Keratinocyte (primary cell): ENCODE data around the gene LRP11. TPM values are rescaled to one million over a fixed set of nuclear protein-coding genes. Genes with fewer than 3 reads are reported as not detected.

Experiments
- DNase-seq: peaks from one replicate; pipeline ENCODE4 v3.0.0-alpha.2; 2011; ENCODE audit warnings: low read depth, missing footprints, low spot score
- FAIRE-seq: peaks from 2 replicates; lab custom pipeline; 2011; peaks lifted over from hg19 to GRCh38; lab: Jason Lieb, UNC
- H2AFZ ChIP-seq: 2 replicates; pipeline ENCODE4 v1.6.0; 2012; ENCODE audit warnings: low read length, control low read depth, inconsistent platforms; ENCODE audit not compliant: control insufficient read depth
- H3K27ac ChIP-seq: 2 replicates; pipeline ENCODE4 v1.5.1; 2011; ENCODE audit warnings: low read length; ENCODE audit not compliant: control insufficient read depth, insufficient read depth
- H3K27me3 ChIP-seq: 3 replicates; pipeline ENCODE4 v1.6.0; 2011; ENCODE audit warnings: low read length; ENCODE audit not compliant: control insufficient read depth, insufficient read depth; ENCODE audit errors: extremely low read depth
- H3K36me3 ChIP-seq, 2 experiments: 2 replicates in 1 of 2; 3 replicates in 1 of 2; pipeline ENCODE4 v1.5.1; 2011; ENCODE audit warnings: low read length in 2 of 2, mild to moderate bottlenecking in 1 of 2; ENCODE audit not compliant: control insufficient read depth in 2 of 2, insufficient read depth in 2 of 2; ENCODE audit errors: extremely low read depth in 1 of 2
- H3K4me1 ChIP-seq: 3 replicates; pipeline ENCODE4 v1.5.1; 2011; ENCODE audit warnings: low read length; ENCODE audit not compliant: control insufficient read depth, insufficient read depth; ENCODE audit errors: extremely low read depth
- H3K4me2 ChIP-seq: 3 replicates; pipeline ENCODE4 v1.6.0; 2011; ENCODE audit warnings: low read depth, low read length; ENCODE audit not compliant: control insufficient read depth, insufficient read depth; ENCODE audit errors: extremely low read depth
- H3K4me3 ChIP-seq, 3 experiments: fragments of 200-600 bp in 1 of 3; sonication (generic) in 1 of 3; 2 replicates in 2 of 3; 3 replicates in 1 of 3; pipeline ENCODE4 v1.5.1; 2011 to 2016; ENCODE audit warnings: low read length in 3 of 3, mild to moderate bottlenecking in 3 of 3, control low read depth in 2 of 3, inconsistent platforms in 1 of 3, low read depth in 1 of 3, mixed read lengths in 1 of 3, mixed run types in 1 of 3, moderate library complexity in 1 of 3; ENCODE audit not compliant: control insufficient read depth in 2 of 3, insufficient read depth in 2 of 3; ENCODE audit errors: extremely low read depth in 1 of 3
- H3K79me2 ChIP-seq: 2 replicates; pipeline ENCODE4 v1.6.0; 2012; ENCODE audit warnings: low read length; ENCODE audit not compliant: control insufficient read depth, insufficient read depth
- H3K9ac ChIP-seq: 3 replicates; pipeline ENCODE4 v1.6.0; 2011; ENCODE audit warnings: low read length; ENCODE audit not compliant: control insufficient read depth, insufficient read depth; ENCODE audit errors: extremely low read depth
- H3K9me1 ChIP-seq: 3 replicates; pipeline ENCODE4 v1.6.0; 2011; ENCODE audit warnings: low read length; ENCODE audit not compliant: control insufficient read depth, insufficient read depth; ENCODE audit errors: extremely low read depth
- H3K9me3 ChIP-seq: 2 replicates; pipeline ENCODE4 v1.5.1; 2012; ENCODE audit warnings: low read depth, low read length; ENCODE audit not compliant: control insufficient read depth
- H4K20me1 ChIP-seq: 3 replicates; pipeline ENCODE4 v1.6.0; 2011; ENCODE audit warnings: low read length; ENCODE audit not compliant: control insufficient read depth, insufficient read depth; ENCODE audit errors: extremely low read depth
- CTCF ChIP-seq, 3 experiments: IDR thresholded peaks in 1 of 3; conservative IDR thresholded peaks in 1 of 3; optimal IDR thresholded peaks in 1 of 3; 2 replicates in 2 of 3; 3 replicates in 1 of 3; pipeline versions ENCODE3 to v1.5.1; 2011; ENCODE audit warnings: low read length in 3 of 3, mild to moderate bottlenecking in 3 of 3, moderate library complexity in 2 of 3, control low read depth in 1 of 3, inconsistent platforms in 1 of 3; ENCODE audit not compliant: insufficient read depth in 2 of 3; ENCODE audit errors: extremely low read depth in 1 of 3
- EZH2 ChIP-seq: IDR thresholded peaks from one replicate; pipeline ENCODE4 v1.6.1; 2012; ENCODE audit warnings: inconsistent platforms, mild to moderate bottlenecking, low read length, moderate library complexity
- dilution Hi-C: fragments of 300-500 bp; cut with MboI; formaldehyde crosslinking; loops from one replicate; pipeline ENCODE4 v1.7.0; 2020; ENCODE audit warnings: low sequenced_read_pairs; ENCODE audit not compliant: extremely low pct_ligation_motif_present
- polyA plus RNA-seq, 5 experiments: library from polyadenylated mRNA; depleted of rRNA in 3 of 5; stranded (reverse) in 3 of 5; stranded (forward) in 1 of 5; unstranded in 1 of 5; fragments of >200 nt; gene quantifications; 1 replicate in 1 of 5; 2 replicates in 3 of 5; 3 replicates in 1 of 5; pipeline versions ENCODE4 v1.2.1 to v1.2.3, GENCODE V29; 2011 to 2012; ENCODE audit warnings: missing spikeins in 2 of 5, low read depth in 1 of 5, low replicate concordance in 1 of 5

LRP11 gene
- polyA plus RNA-seq, 1 donor (not counting 4 experiments of a cell fraction or from before 2014, with no cell fraction given) = 31.1 TPM

GRCh38 chr6:149890629-149891045 is 26.5 kb upstream of the LRP11 start:
- no peaks in the 10 kb centered on the region for H3K36me3 ChIP-seq
- H3K9ac ChIP-seq = peak overlapping the region; percentile 57
- FAIRE-seq (peak; percentile 95), DNase-seq (no peak)
- no peaks in the 10 kb centered on the region for H3K27me3 ChIP-seq
- dilution Hi-C loops = no loop called here
- no peaks in the 10 kb centered on the region for H3K9me3 ChIP-seq
- H3K4me3 ChIP-seq = peak overlapping the region in 1 of 3 experiments; percentile 39
- no peaks in the 10 kb centered on the region for H4K20me1 ChIP-seq
- TF ChIP-seq CTCF (optimal IDR thresholded peaks at IDR 0.05 in 1 of 3, IDR thresholded peaks at IDR 0.05 in 1 of 3, conservative IDR thresholded peaks at IDR 0.05 in 1 of 3; ENCODE audit: extremely low read depth in 1 of 3, insufficient read depth in 2 of 3, low read length in 3 of 3) (no peak), EZH2 (no peak)
- peak overlapping the region; percentile 94 for H2AFZ ChIP-seq
- H3K79me2 ChIP-seq = no peaks in the 10 kb centered on the region
- no peaks in the 10 kb centered on the region for H3K9me1 ChIP-seq
- H3K4me1 ChIP-seq = peaks cover 57% of the 10 kb centered on the region
- H3K4me2 ChIP-seq = peak overlapping the region; percentile 91
- H3K27ac ChIP-seq = peak overlapping the region; percentile 91

GRCh38 chr6:149889326-149889725 is 25.2 kb upstream of the LRP11 start:
- no peak overlapping the region for H3K9ac ChIP-seq
- H3K4me2 ChIP-seq = no peak overlapping the region
- H3K9me3 ChIP-seq = no peaks in the 10 kb centered on the region
- no peaks in the 10 kb centered on the region for H3K79me2 ChIP-seq
- TF ChIP-seq EZH2 (no peak), CTCF (optimal IDR thresholded peaks at IDR 0.05 in 1 of 3, IDR thresholded peaks at IDR 0.05 in 1 of 3, conservative IDR thresholded peaks at IDR 0.05 in 1 of 3; ENCODE audit: extremely low read depth in 1 of 3, insufficient read depth in 2 of 3, low read length in 3 of 3) (no peak)
- H2AFZ ChIP-seq = no peak overlapping the region
- no peak overlapping the region for H3K4me3 ChIP-seq
- peaks cover 60% of the 10 kb centered on the region for H3K4me1 ChIP-seq
- dilution Hi-C loops = no loop called here
- no peak for DNase-seq
- no peak for FAIRE-seq
- no peaks in the 10 kb centered on the region for H3K9me1 ChIP-seq
- H4K20me1 ChIP-seq = no peaks in the 10 kb centered on the region
- H3K36me3 ChIP-seq = no peaks in the 10 kb centered on the region
- H3K27me3 ChIP-seq = no peaks in the 10 kb centered on the region
- H3K27ac ChIP-seq = peak overlapping the region; percentile 82
